GM10266 (cell line): ENCODE measurements around the gene ARL6IP1.
"Not testable (repeated sequence)": the region's sequence is repeated elsewhere in the genome, so short reads cannot be mapped to it uniquely, and the experiment has no call there.

ENCODE experiments used
- DNase-seq: peaks from one replicate; pipeline ENCODE4 v3.0.0; 2012; ENCODE audit errors: extremely low spot score
- CTCF ChIP-seq: IDR thresholded peaks from 2 replicates; pipeline ENCODE4 v1.5.1; 2012; ENCODE audit warnings: mild to moderate bottlenecking, low read depth; ENCODE audit not compliant: control insufficient read depth, insufficient read depth; ENCODE audit errors: missing control alignments

Gene ARL6IP1

GRCh38 chr16:18788828-18789514 is 12.4 kb downstream of the ARL6IP1 start:
- no peak for DNase-seq
- no peak for TF ChIP-seq CTCF

- TF ChIP-seq CTCF: no peak
- DNase-seq: no peak
Observed at GRCh38 chr16:18784917-18785623, 16.3 kb downstream of the ARL6IP1 start.

- no peak for TF ChIP-seq CTCF
- no peak for DNase-seq
Observed at GRCh38 chr16:18783430-18784341, 17.7 kb downstream of the ARL6IP1 start.

GRCh38 chr16:18782697-18783429 is 18.5 kb downstream of the ARL6IP1 start:
- TF ChIP-seq CTCF: no peak
- no peak for DNase-seq

GRCh38 chr16:18781232-18781631 is 20.1 kb downstream of the ARL6IP1 start:
- not testable (repeated sequence) for DNase-seq

- DNase-seq: not testable (repeated sequence)
Observed at GRCh38 chr16:18780460-18781026, 20.8 kb downstream of the ARL6IP1 start.

GRCh38 chr16:18777664-18778063 is 23.7 kb downstream of the ARL6IP1 start:
- DNase-seq: not testable (repeated sequence)

GRCh38 chr16:18776334-18776733 is 25.0 kb downstream of the ARL6IP1 start:
- DNase-seq: not testable (repeated sequence)

- DNase-seq: not testable (repeated sequence)
Observed at GRCh38 chr16:18774651-18775050, 26.7 kb downstream of the ARL6IP1 start.

GRCh38 chr16:18772171-18772570 is 29.2 kb downstream of the ARL6IP1 start:
- DNase-seq: not testable (repeated sequence)

- DNase-seq: not testable (repeated sequence)
Observed at GRCh38 chr16:18770336-18770962, 30.9 kb downstream of the ARL6IP1 start.

GRCh38 chr16:18767217-18767616 is 34.1 kb downstream of the ARL6IP1 start:
- DNase-seq: not testable (repeated sequence)

- DNase-seq: not testable (repeated sequence)
Observed at GRCh38 chr16:18762713-18763112, 38.6 kb downstream of the ARL6IP1 start.
